ENCODE measurements around the gene DDX18. TPM values are rescaled to one million over a fixed set of nuclear protein-coding genes. Genes with fewer than 3 reads are reported as not detected.
A peak's percentile ranks its signal among the peaks of the same experiment; 100 is the strongest.
"Not testable (repeated sequence)": the region's sequence is repeated elsewhere in the genome, so short reads cannot be mapped to it uniquely, and the experiment has no call there.

The DDX18 gene
- total and polyA plus RNA-seq, 3 experiments from 2014 or later = 46.2 to 151 (median 147) TPM

GRCh38 chr2:117820444-117820843 lies 6.0 kb downstream of the DDX18 start:
- Histone ChIP-seq H3K36me3 (ENCODE audit: insufficient read depth, low read length) (peaks cover 73% of the 10 kb centered on the region), H3K4me3 (ENCODE audit: low read length) (no peak overlapping the region), H3K4me1 (ENCODE audit: insufficient read depth, low read length) (peaks cover 14% of the 10 kb centered on the region), H3K27ac (ENCODE audit: low read depth, low read length) (no peak overlapping the region), H3K27me3 (ENCODE audit: insufficient read depth, low read length, poor library complexity, severe bottlenecking) (no peaks in the 10 kb centered on the region), H3K9me3 (ENCODE audit: low read length) (no peaks in the 10 kb centered on the region)
- ChIA-PET CTCF (no interaction called here), POLR2A (no interaction called here)
- H3K4me1 Mint-ChIP-seq = peaks cover 27 to 52% (median 42%) of the 10 kb centered on the region in 3 donors
- H3K9me3 Mint-ChIP-seq = no peaks in the 10 kb centered on the region
- no peak overlapping the region for H3K4me3 Mint-ChIP-seq
- peak overlapping the region in 6 of 8 donors; percentile 11 to 99 (median 92) for H3K27ac Mint-ChIP-seq
- DNase-seq = no peak
- H3K36me3 Mint-ChIP-seq = peaks cover 14 to 91% (median 51%) of the 10 kb centered on the region in 3 donors
- H3K27me3 Mint-ChIP-seq = no peaks in the 10 kb centered on the region

- Mint-ChIP-seq H3K4me3 (no peak overlapping the region), H3K27me3 (peaks cover 0 to 1% of the 10 kb centered on the region in 2 donors), H3K27ac (peak overlapping the region in 3 of 8 donors; percentile 5 to 98 (median 79)), H3K4me1 (peaks cover 0 to 5% (median 0%) of the 10 kb centered on the region in 3 donors), H3K36me3 (peaks cover 44 to 99% (median 61%) of the 10 kb centered on the region in 3 donors), H3K9me3 (no peaks in the 10 kb centered on the region)
- H3K27ac ChIP-seq (ENCODE audit: low read depth, low read length) = no peak overlapping the region
- ChIA-PET POLR2A (no interaction called here), CTCF (interaction anchor here (2.1 kb wide), 1 partner anchor 11 kb away, joined by 12 read pairs; the partner anchor contains the start of gene DDX18)
- no peaks in the 10 kb centered on the region for H3K9me3 ChIP-seq (ENCODE audit: low read length)
- DNase-seq = no peak
- H3K4me3 ChIP-seq (ENCODE audit: low read length) = no peak overlapping the region
- no peaks in the 10 kb centered on the region for H3K4me1 ChIP-seq (ENCODE audit: insufficient read depth, low read length)
- H3K36me3 ChIP-seq (ENCODE audit: insufficient read depth, low read length) = peaks cover 81% of the 10 kb centered on the region
- no peaks in the 10 kb centered on the region for H3K27me3 ChIP-seq (ENCODE audit: insufficient read depth, low read length, poor library complexity, severe bottlenecking)
Observed at GRCh38 chr2:117825437-117825836, 10.9 kb downstream of the DDX18 start.

DNA sequence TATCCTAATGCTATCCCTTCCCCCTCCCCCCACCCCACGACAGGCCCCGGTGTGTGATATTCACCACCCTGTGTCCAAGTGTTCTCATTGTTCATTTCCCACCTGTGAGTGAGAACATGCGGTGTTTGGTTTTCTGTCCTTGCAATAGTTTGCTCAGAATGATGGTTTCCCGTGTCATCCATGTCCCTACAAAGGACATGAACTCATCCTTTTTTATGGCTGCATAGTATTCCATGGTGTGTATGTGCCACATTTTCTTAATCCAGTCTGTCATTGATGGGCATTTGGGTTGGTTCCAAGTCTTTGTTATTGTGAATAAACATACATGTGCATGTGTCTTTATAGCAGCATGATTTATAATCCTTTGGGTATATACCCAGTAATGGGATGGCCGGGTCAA lies 13.0 kb downstream of the DDX18 start:
- H3K4me3 ChIP-seq (ENCODE audit: low read length); H3K27me3 Mint-ChIP-seq; H3K27ac ChIP-seq (ENCODE audit: low read depth, low read length); H3K4me1 ChIP-seq (ENCODE audit: insufficient read depth, low read length); POLR2A ChIA-PET; DNase-seq; H3K9me3 ChIP-seq (ENCODE audit: low read length); H3K4me3 Mint-ChIP-seq; H3K4me1 Mint-ChIP-seq; CTCF ChIA-PET; H3K9me3 Mint-ChIP-seq; H3K27me3 ChIP-seq (ENCODE audit: insufficient read depth, low read length, poor library complexity, severe bottlenecking): not testable (repeated sequence)
- H3K27ac Mint-ChIP-seq = peak overlapping the region in 2 of 8 donors; percentile 41 to 76
- H3K36me3 Mint-ChIP-seq = peaks cover 41 to 99% (median 57%) of the 10 kb centered on the region in 3 donors
- peaks cover 73% of the 10 kb centered on the region for H3K36me3 ChIP-seq (ENCODE audit: insufficient read depth, low read length)

GRCh38 chr2:117828870-117829269 lies 14.4 kb downstream of the DDX18 start:
- no peaks in the 10 kb centered on the region for H3K9me3 ChIP-seq (ENCODE audit: low read length)
- H3K9me3 Mint-ChIP-seq = no peaks in the 10 kb centered on the region
- H3K36me3 Mint-ChIP-seq = peaks cover 37 to 99% (median 55%) of the 10 kb centered on the region in 3 donors
- POLR2A ChIA-PET = no interaction called here
- H3K27me3 ChIP-seq (ENCODE audit: insufficient read depth, low read length, poor library complexity, severe bottlenecking) = no peaks in the 10 kb centered on the region
- CTCF ChIA-PET = no interaction called here
- peak overlapping the region in 7 of 8 donors; percentile 54 to 85 (median 66) for H3K27ac Mint-ChIP-seq
- no peak overlapping the region for H3K4me3 ChIP-seq (ENCODE audit: low read length)
- peaks cover 0 to 1% of the 10 kb centered on the region in 2 donors for H3K27me3 Mint-ChIP-seq
- H3K4me3 Mint-ChIP-seq = no peak overlapping the region
- DNase-seq = no peak
- peaks cover 0 to 2% (median 0%) of the 10 kb centered on the region in 3 donors for H3K4me1 Mint-ChIP-seq
- H3K27ac ChIP-seq (ENCODE audit: low read depth, low read length) = no peak overlapping the region
- peaks cover 61% of the 10 kb centered on the region for H3K36me3 ChIP-seq (ENCODE audit: insufficient read depth, low read length)
- no peaks in the 10 kb centered on the region for H3K4me1 ChIP-seq (ENCODE audit: insufficient read depth, low read length)

DNA sequence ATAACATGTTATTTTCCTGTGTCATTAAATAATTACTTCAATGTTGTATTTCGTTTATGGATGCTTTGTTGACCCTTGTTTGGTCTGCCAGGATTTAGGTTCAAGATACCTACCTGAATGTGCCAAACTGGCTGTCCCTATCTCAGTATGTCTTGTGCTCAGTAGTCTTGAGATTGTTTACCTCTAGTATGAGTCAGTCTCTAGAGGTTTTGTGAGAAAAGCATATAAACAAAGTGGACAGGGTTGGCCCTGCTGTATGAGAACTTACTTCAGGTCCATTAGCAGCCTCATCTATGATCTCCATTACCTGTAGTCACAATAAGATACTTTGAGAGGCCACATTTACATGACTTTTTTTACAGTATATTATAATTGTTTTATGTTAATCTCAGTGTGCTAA lies 17.8 kb downstream of the DDX18 start:
- ChIA-PET POLR2A (no interaction called here), CTCF (interaction anchor here (2.6 kb wide), 1 partner anchor 18 kb away, joined by 6 read pairs; the partner anchor contains the start of gene DDX18)
- peaks cover 19 to 69% (median 30%) of the 10 kb centered on the region in 3 donors for H3K36me3 Mint-ChIP-seq
- no peak overlapping the region for H3K4me3 ChIP-seq (ENCODE audit: low read length)
- H3K27ac ChIP-seq (ENCODE audit: low read depth, low read length) = no peak overlapping the region
- H3K36me3 ChIP-seq (ENCODE audit: insufficient read depth, low read length) = peaks cover 31% of the 10 kb centered on the region
- DNase-seq = no peak
- no peaks in the 10 kb centered on the region for H3K9me3 ChIP-seq (ENCODE audit: low read length)
- no peaks in the 10 kb centered on the region for H3K27me3 Mint-ChIP-seq
- no peaks in the 10 kb centered on the region for H3K9me3 Mint-ChIP-seq
- peak overlapping the region in 3 of 8 donors; percentile 13 to 54 (median 36) for H3K27ac Mint-ChIP-seq
- no peaks in the 10 kb centered on the region for H3K4me1 ChIP-seq (ENCODE audit: insufficient read depth, low read length)
- no peaks in the 10 kb centered on the region for H3K27me3 ChIP-seq (ENCODE audit: insufficient read depth, low read length, poor library complexity, severe bottlenecking)
- peaks cover 11 to 25% (median 11%) of the 10 kb centered on the region in 3 donors for H3K4me1 Mint-ChIP-seq
- H3K4me3 Mint-ChIP-seq = no peak overlapping the region

DNA sequence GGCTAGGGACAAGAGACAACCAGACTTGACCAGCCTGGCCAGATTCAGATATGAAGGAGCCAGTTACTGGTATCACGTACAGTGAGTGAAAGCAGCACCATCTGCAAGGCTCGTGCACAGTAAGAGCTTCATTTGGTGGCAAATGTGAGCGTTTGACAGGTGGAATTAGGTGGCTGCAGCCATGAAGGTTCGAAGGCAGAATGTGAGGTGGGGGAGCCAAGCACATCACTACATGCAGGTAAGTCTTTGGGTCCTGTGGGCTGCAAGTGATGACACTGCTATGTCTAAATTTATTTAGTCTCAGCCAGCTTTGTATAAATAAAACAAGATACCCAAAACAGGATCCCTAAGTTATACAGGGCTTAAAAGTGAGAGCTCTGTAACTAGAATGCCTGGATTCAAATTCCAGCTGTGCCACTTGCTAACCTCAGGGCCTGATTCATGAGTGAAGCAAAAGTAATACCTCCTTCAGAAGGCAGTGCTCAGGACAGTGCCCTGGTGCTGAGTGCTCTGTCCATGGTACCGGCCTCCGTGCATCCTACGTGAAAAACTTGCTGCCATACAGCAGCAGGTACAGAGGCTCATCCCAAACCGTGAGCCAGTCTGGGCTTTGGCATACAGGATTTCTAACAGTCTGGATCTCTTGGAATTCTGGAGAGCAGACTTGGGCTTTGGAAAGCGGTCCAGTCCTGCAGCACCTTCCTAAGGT lies 18.6 kb downstream of the DDX18 start:
- Histone ChIP-seq H3K4me3 (ENCODE audit: low read length) (no peak overlapping the region), H3K36me3 (ENCODE audit: insufficient read depth, low read length) (peaks cover 31% of the 10 kb centered on the region), H3K27ac (ENCODE audit: low read depth, low read length) (no peak overlapping the region), H3K27me3 (ENCODE audit: insufficient read depth, low read length, poor library complexity, severe bottlenecking) (no peaks in the 10 kb centered on the region), H3K4me1 (ENCODE audit: insufficient read depth, low read length) (no peaks in the 10 kb centered on the region), H3K9me3 (ENCODE audit: low read length) (no peaks in the 10 kb centered on the region)
- peak overlapping the region in 6 of 8 donors; percentile 13 to 82 (median 58) for H3K27ac Mint-ChIP-seq
- no peak overlapping the region for H3K4me3 Mint-ChIP-seq
- H3K4me1 Mint-ChIP-seq = peaks cover 11 to 26% (median 11%) of the 10 kb centered on the region in 3 donors
- POLR2A ChIA-PET = no interaction called here
- no peak for DNase-seq
- H3K36me3 Mint-ChIP-seq = peaks cover 12 to 65% (median 25%) of the 10 kb centered on the region in 3 donors
- CTCF ChIA-PET = interaction anchor here (0.7 to 2.6 kb wide), 2 partner anchors 9 to 19 kb away, joined by 3 to 6 read pairs; partner anchors contain the start of gene DDX18
- no peaks in the 10 kb centered on the region for H3K9me3 Mint-ChIP-seq
- H3K27me3 Mint-ChIP-seq = no peaks in the 10 kb centered on the region

DNA sequence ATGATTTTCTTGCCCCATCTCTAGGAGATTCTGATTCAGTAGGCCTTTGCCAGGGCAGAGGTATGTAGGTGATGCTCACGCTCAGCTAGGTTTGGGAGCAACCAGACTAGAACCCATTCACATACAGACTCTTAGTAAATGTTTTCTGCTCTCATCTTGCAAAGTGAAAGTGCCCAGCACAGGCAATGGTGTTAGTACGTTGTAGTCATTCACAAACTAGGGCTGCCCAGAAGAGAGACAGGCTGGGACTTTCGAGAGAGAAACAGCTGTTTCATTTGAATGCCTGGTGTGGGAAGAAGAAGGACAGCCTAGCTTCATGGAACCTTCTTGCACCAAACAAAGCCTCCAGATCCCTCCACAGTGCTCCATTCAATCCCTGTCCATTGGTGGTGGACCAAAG lies 19.4 kb downstream of the DDX18 start:
- peaks cover 23% of the 10 kb centered on the region for H3K36me3 ChIP-seq (ENCODE audit: insufficient read depth, low read length)
- no peaks in the 10 kb centered on the region for H3K27me3 Mint-ChIP-seq
- no peaks in the 10 kb centered on the region for H3K4me1 ChIP-seq (ENCODE audit: insufficient read depth, low read length)
- no peaks in the 10 kb centered on the region for H3K27me3 ChIP-seq (ENCODE audit: insufficient read depth, low read length, poor library complexity, severe bottlenecking)
- H3K9me3 Mint-ChIP-seq = no peaks in the 10 kb centered on the region
- DNase-seq = no peak
- peaks cover 11 to 26% (median 11%) of the 10 kb centered on the region in 3 donors for H3K4me1 Mint-ChIP-seq
- CTCF ChIA-PET = interaction anchor here (0.7 to 2.6 kb wide), 2 partner anchors 8 to 20 kb away, joined by 3 to 6 read pairs; partner anchors contain the start of gene DDX18
- no peaks in the 10 kb centered on the region for H3K9me3 ChIP-seq (ENCODE audit: low read length)
- H3K36me3 Mint-ChIP-seq = peaks cover 4 to 61% (median 22%) of the 10 kb centered on the region in 3 donors
- H3K4me3 ChIP-seq (ENCODE audit: low read length) = no peak overlapping the region
- H3K27ac Mint-ChIP-seq = peak overlapping the region in 7 of 8 donors; percentile 4 to 84 (median 76)
- no peak overlapping the region for H3K27ac ChIP-seq (ENCODE audit: low read depth, low read length)
- H3K4me3 Mint-ChIP-seq = no peak overlapping the region
- POLR2A ChIA-PET = no interaction called here

DNA sequence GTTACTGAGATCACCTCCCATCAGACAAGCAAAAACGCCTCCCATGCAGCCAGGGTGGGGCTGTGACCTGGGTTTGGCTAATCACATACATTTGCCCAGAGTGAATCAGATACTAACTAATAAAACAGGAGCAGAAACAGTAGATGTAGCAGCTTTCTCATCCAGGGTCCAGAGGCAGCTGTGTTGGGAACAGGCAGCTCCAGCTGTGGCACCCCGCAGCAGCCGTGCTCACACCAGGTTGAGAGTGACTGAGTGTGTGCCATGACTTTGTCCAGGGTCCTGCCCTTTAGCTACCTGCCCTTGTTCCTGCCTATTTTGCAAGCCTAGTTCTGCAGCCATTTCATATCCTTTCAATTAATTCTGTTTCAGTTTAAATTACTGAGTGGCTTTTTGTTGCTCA lies 20.5 kb downstream of the DDX18 start:
- Histone ChIP-seq H3K36me3 (ENCODE audit: insufficient read depth, low read length) (peaks cover 13% of the 10 kb centered on the region), H3K4me1 (ENCODE audit: insufficient read depth, low read length) (no peaks in the 10 kb centered on the region), H3K4me3 (ENCODE audit: low read length) (no peak overlapping the region), H3K27ac (ENCODE audit: low read depth, low read length) (no peak overlapping the region), H3K9me3 (ENCODE audit: low read length) (no peaks in the 10 kb centered on the region), H3K27me3 (ENCODE audit: insufficient read depth, low read length, poor library complexity, severe bottlenecking) (no peaks in the 10 kb centered on the region)
- peaks cover 11 to 26% (median 11%) of the 10 kb centered on the region in 3 donors for H3K4me1 Mint-ChIP-seq
- POLR2A ChIA-PET = no interaction called here
- peaks cover 0 to 50% (median 16%) of the 10 kb centered on the region in 3 donors for H3K36me3 Mint-ChIP-seq
- H3K9me3 Mint-ChIP-seq = no peaks in the 10 kb centered on the region
- no peak for DNase-seq
- H3K27me3 Mint-ChIP-seq = no peaks in the 10 kb centered on the region
- H3K27ac Mint-ChIP-seq = peak overlapping the region in 4 of 8 donors; percentile 26 to 89 (median 66)
- peak overlapping the region in 2 of 7 donors; percentile 12 to 49 for H3K4me3 Mint-ChIP-seq
- CTCF ChIA-PET = no interaction called here

All from CD8-positive, alpha-beta memory T cell (primary cell).